Breast epithelium (tissue), 4 donors: ENCODE results near the gene BRF1. TPM values are rescaled to one million over a fixed set of nuclear protein-coding genes. Genes with fewer than 3 reads are reported as not detected.
"Not testable (repeated sequence)": the region's sequence is repeated elsewhere in the genome, so short reads cannot be mapped to it uniquely, and the experiment has no call there.

ENCODE experiments used
- DNase-seq, 2 donors: peaks; one replicate each; pipeline ENCODE4 v3.0.0-alpha.2; 2019; ENCODE audit warnings: low spot score in 2 of 2
- H3K27ac ChIP-seq, 2 donors: fragments of 200-600 bp; sonication (generic) in 1 of 2; one replicate each; pipeline ENCODE4 v1.5.1; 2016 to 2019; ENCODE audit warnings: mild to moderate bottlenecking in 1 of 2
- H3K27me3 ChIP-seq, 2 donors: fragments of 200-600 bp; sonication (generic) in 1 of 2; one replicate each; pipeline versions ENCODE4 v1.5.1 to v1.6.0; 2017 to 2019; ENCODE audit warnings: control low read depth in 1 of 2, mild to moderate bottlenecking in 1 of 2
- H3K36me3 ChIP-seq: fragments of 200-600 bp; one replicate; pipeline ENCODE4 v1.5.1; 2019
- H3K4me1 ChIP-seq, 2 donors: fragments of 200-600 bp; sonication (generic); one replicate each; pipeline ENCODE4 v1.5.1; 2016 to 2019; ENCODE audit warnings: control low read depth in 1 of 2
- H3K4me3 ChIP-seq, 3 donors: fragments of 200-600 bp; sonication (generic); 1 replicate in 2 of 3; 2 replicates in 1 of 3; pipeline ENCODE4 v1.5.1; 2016 to 2019; ENCODE audit warnings: mild to moderate bottlenecking in 3 of 3, moderate library complexity in 2 of 3
- H3K9me3 ChIP-seq, 2 donors: fragments of 200-600 bp; sonication (generic) in 1 of 2; one replicate each; pipeline ENCODE4 v1.5.1; 2016 to 2019; ENCODE audit warnings: control low read depth in 1 of 2
- POLR2A ChIP-seq: fragments of 450-650 bp; IDR thresholded peaks from one replicate; pipeline ENCODE4 v1.6.1; 2016; ENCODE audit warnings: antibody characterized with exemption, mild to moderate bottlenecking, moderate library complexity
- POLR2AphosphoS5 ChIP-seq, 3 donors: sonication (generic); formaldehyde crosslinking; IDR thresholded peaks; one replicate each; pipeline ENCODE4 v1.6.1; 2017; ENCODE audit warnings: antibody characterized with exemption in 3 of 3
- intact Hi-C: fragments of 100-400 bp; cut with DNase I; formaldehyde crosslinking; loops from one replicate; pipeline ENCODE4 v1.15.1; 2023; ENCODE audit warnings: low total_unique reads
- total RNA-seq, 3 donors: library from RNA; depleted of rRNA; stranded (reverse); fragments of >200 nt; gene quantifications; one replicate each; pipeline ENCODE4 v1.1.0, GENCODE V29; 2016
- TF ChIP-seq, protein P1 (sequence below), 3 donors: fragments of 450-650 bp; IDR thresholded peaks; one replicate each; pipeline ENCODE4 v1.5.1; 2016 to 2017; ENCODE audit warnings: antibody characterized with exemption in 3 of 3, mild to moderate bottlenecking in 3 of 3, moderate library complexity in 3 of 3

Gene BRF1
- total RNA-seq, 3 donors from 2014 or later = 30.2 to 45.6 (median 38.6) TPM

DNA sequence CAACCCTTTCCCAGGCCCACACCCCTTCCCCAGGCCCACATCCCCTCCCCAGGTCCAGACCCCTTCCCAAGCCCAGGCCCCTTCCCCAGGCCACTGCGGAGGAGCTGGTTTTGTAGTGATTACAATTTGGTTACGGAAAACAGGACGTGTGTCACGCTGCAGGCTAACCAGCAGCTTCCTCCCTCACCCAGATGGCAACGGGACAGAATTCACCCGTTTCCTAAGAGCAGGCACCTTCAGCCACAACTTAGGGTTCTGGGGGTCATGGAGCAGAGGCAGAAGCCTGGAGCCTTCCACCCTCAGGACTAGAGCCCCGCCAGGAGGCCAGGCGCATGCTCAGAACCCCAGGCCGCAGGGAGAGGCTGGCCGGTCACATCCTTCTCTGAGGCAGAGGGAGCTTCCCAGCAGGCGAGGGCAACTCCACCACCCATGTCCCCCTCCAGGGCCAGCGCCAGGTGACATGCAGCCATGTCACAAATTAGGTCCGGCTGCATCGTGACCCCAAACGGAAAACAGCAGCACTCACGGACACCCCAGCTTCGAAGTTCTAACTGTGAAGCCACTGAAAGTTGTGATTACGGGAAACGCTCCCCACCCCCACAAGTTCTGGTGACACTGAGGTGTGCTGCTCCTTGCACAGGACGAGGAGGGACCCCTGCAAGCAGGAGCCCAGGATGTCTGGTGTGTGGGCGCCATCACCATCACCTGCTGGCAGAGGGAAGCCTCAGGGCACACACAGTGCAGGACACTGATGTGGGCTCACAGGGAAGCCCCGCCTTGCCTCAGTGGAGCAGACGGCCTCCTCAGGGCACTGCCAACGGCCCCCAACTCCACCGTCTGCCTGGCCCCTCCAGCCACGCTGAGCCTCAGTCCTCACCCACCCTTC is 7.7 kb downstream of the BRF1 start:
- no peaks in the 10 kb centered on the region for H3K36me3 ChIP-seq
- intact Hi-C loops = loop anchor here (10.0 kb wide), 1 partner anchor 1438 kb away; no protein-coding TSS in a partner anchor
- H3K27me3 ChIP-seq = no peaks in the 10 kb centered on the region
- peaks cover 0 to 10% of the 10 kb centered on the region in 2 donors for H3K4me1 ChIP-seq
- H3K27ac ChIP-seq = peak overlapping the region in 1 of 2 donors; percentile 61
- H3K9me3 ChIP-seq = no peaks in the 10 kb centered on the region
- no peak for DNase-seq
- TF ChIP-seq, protein P1, sequence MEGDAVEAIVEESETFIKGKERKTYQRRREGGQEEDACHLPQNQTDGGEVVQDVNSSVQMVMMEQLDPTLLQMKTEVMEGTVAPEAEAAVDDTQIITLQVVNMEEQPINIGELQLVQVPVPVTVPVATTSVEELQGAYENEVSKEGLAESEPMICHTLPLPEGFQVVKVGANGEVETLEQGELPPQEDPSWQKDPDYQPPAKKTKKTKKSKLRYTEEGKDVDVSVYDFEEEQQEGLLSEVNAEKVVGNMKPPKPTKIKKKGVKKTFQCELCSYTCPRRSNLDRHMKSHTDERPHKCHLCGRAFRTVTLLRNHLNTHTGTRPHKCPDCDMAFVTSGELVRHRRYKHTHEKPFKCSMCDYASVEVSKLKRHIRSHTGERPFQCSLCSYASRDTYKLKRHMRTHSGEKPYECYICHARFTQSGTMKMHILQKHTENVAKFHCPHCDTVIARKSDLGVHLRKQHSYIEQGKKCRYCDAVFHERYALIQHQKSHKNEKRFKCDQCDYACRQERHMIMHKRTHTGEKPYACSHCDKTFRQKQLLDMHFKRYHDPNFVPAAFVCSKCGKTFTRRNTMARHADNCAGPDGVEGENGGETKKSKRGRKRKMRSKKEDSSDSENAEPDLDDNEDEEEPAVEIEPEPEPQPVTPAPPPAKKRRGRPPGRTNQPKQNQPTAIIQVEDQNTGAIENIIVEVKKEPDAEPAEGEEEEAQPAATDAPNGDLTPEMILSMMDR (IDR thresholded peaks at IDR 0.05) = no peak
- no peak overlapping the region for H3K4me3 ChIP-seq

DNA sequence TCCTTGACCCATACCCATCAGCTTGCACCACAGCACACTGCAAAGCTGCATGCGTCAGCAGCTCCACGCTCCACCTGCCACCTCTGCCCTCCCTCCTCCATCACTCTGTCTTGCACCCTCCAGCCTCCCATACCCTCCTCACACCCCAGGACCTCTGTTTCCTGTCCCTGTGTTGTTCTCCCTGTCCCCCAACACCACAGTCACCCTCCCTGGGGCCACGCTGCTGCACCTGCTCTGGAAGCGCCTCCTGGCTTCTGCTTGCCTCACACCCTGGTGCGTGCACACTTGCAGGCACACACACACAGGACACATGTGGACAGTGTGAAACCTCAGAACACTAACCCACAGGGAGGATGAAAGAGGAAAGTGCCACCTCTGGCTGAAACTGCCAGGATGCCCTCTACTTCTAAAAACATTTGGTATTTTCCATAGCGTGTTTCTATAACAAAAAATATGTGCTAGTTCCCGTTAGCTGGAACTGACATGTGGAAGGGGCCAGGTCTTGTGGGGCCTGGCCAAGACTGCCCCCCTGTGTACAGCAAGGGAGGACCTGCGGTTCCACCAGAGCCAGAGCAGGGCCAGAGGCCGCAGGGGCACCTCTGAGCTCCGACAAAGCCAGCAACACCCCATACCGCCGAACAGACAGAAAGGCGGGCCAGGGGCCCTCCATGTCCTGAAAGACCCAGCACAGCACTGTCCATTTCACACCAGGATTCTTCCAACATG is 10.0 kb downstream of the BRF1 start:
- Histone ChIP-seq H3K27me3 (no peaks in the 10 kb centered on the region), H3K36me3 (no peaks in the 10 kb centered on the region), H3K4me1 (peaks cover 0 to 10% of the 10 kb centered on the region in 2 donors), H3K4me3 (no peak overlapping the region), H3K27ac (no peak overlapping the region), H3K9me3 (no peaks in the 10 kb centered on the region)
- DNase-seq = no peak
- intact Hi-C loops = loop anchor here (10.0 kb wide), 1 partner anchor 1436 kb away; no protein-coding TSS in a partner anchor
- TF ChIP-seq POLR2A (no peak), POLR2AphosphoS5 (IDR thresholded peaks at IDR 0.05) (no peak)
- TF ChIP-seq, protein P1 (IDR thresholded peaks at IDR 0.05) = no peak

DNA sequence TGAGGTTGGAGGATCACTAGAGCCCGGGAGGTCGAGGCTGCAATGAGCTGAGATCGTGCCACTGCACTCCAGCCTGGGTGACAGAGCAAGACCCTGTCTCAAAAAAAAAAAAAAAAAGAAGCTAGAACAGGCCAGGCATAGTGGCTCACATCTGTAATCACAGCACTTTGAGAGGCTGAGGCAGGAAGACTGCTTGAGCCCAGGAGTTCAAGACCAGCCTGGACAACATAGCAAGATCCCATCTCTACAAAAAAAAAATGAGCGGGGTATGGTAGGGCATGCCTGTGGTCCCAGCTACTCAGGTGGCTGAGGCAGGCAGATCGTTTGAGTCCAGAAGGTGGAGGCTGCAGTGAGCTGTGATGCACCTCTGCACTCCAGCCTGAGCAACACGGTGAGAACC is 11.9 kb downstream of the BRF1 start:
- H3K27ac ChIP-seq, H3K27me3 ChIP-seq, intact Hi-C loops, H3K4me1 ChIP-seq, H3K9me3 ChIP-seq, H3K4me3 ChIP-seq, DNase-seq, H3K36me3 ChIP-seq: not testable (repeated sequence)

DNA sequence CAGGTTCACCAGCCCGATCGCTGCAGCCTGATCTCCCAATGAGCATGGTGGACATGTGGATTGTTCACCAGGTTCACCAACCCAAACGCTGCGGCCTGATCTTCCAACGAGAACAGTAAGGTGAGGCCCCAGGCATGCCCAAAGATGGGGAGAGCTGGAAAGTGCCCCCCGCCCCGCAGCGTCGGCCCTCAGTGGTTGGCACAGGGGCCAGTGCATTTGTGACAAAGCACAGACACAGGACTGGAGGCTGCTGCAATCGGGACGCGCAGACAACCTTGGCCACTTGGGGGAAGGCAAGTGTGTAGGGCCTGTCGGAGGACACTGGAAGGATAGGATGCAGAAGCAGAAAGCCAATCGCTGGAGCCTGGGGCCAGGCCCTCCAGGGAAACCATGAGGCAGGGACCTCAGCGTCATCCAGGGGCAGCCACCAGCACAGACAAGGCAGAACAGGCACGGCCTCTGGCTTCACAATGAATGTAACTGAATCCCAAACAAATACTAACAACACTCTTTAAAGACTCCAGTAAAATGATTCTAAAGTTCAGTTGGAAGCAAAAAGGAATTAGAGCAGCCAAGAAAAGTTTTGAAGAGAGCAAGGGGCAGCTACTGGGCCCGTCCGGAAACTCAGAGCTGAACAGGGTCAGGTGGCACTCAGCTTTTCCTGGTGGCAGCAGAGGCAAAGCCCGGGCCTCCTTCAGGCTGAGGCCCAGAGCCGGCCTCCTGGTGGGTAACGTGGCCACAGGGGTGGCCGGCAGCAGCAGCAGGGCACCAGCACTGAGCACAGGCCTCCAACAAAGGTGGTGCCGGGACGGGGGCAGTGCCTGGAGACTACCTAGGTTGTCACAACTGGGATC is 13.3 kb downstream of the BRF1 start:
- TF ChIP-seq POLR2A = no peak
- TF ChIP-seq, protein P1 (IDR thresholded peaks at IDR 0.05) = no peak
- TF ChIP-seq POLR2AphosphoS5 (IDR thresholded peaks at IDR 0.05) = no peak
- H3K27me3 ChIP-seq = no peaks in the 10 kb centered on the region
- intact Hi-C loops = no loop called here
- H3K4me3 ChIP-seq = no peak overlapping the region
- H3K4me1 ChIP-seq = no peaks in the 10 kb centered on the region
- H3K27ac ChIP-seq = no peak overlapping the region
- no peak for DNase-seq
- H3K9me3 ChIP-seq = no peaks in the 10 kb centered on the region
- no peaks in the 10 kb centered on the region for H3K36me3 ChIP-seq

DNA sequence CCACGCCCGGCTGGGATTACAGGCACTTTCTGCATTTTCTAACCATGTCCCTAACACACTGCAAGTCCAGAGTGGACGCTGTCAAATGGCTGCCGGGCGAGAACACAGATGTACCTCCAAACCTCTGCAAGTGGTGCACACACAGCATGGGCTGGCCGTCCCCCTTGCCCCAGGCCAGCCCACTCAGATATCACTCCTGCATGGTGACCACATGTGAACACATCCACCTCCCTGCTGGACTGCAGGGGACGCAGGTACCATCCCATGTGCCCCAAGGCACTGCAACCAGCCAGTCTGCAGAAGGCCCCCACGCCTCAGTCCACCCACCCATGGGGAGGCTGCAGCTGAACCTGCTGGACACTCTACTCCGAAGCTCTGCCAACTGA is 14.0 kb downstream of the BRF1 start:
- no peaks in the 10 kb centered on the region for H3K4me1 ChIP-seq
- intact Hi-C loops = no loop called here
- no peak overlapping the region for H3K4me3 ChIP-seq
- no peak overlapping the region for H3K27ac ChIP-seq
- no peaks in the 10 kb centered on the region for H3K27me3 ChIP-seq
- TF ChIP-seq POLR2A (no peak), POLR2AphosphoS5 (IDR thresholded peaks at IDR 0.05) (no peak)
- TF ChIP-seq, protein P1 (IDR thresholded peaks at IDR 0.05) = no peak
- H3K9me3 ChIP-seq = no peaks in the 10 kb centered on the region
- no peak for DNase-seq
- H3K36me3 ChIP-seq = no peaks in the 10 kb centered on the region
